Ascending aorta (tissue), 2 donors: Measurements from ENCODE around the gene EVI5L. TPM values are rescaled to one million over a fixed set of nuclear protein-coding genes. Genes with fewer than 3 reads are reported as not detected.

Experiments used
- DNase-seq, 2 donors: peaks; one replicate each; pipeline ENCODE4 v3.0.0-alpha.2; 2019; ENCODE audit warnings: low spot score in 2 of 2
- H3K27ac ChIP-seq, 2 donors: fragments of 200-600 bp; sonication (generic); one replicate each; pipeline ENCODE4 v1.5.1; 2016 to 2017; ENCODE audit warnings: mild to moderate bottlenecking in 1 of 2
- H3K27me3 ChIP-seq: fragments of 200-600 bp; sonication (generic); one replicate; pipeline ENCODE4 v1.5.1; 2017
- H3K36me3 ChIP-seq, 2 donors: fragments of 200-600 bp; sonication (generic); one replicate each; pipeline ENCODE4 v1.5.1; 2016
- H3K4me1 ChIP-seq, 2 donors: fragments of 200-600 bp; sonication (generic); one replicate each; pipeline ENCODE4 v1.5.1; 2016 to 2017; ENCODE audit warnings: mild to moderate bottlenecking in 1 of 2
- H3K4me3 ChIP-seq, 2 donors: fragments of 200-600 bp; sonication (generic); one replicate each; pipeline ENCODE4 v1.5.1; 2016 to 2017; ENCODE audit warnings: mild to moderate bottlenecking in 1 of 2
- H3K9me3 ChIP-seq, 2 donors: fragments of 200-600 bp; sonication (generic); one replicate each; pipeline ENCODE4 v1.5.1; 2016
- CTCF ChIP-seq, 3 experiments: fragments of 200-600 bp in 2 of 3; fragments of 450-650 bp in 1 of 3; sonication (generic) in 2 of 3; IDR thresholded peaks; one replicate each; pipeline ENCODE4 v1.5.1; 2016 to 2019; ENCODE audit warnings: antibody characterized with exemption in 3 of 3, mild to moderate bottlenecking in 1 of 3, moderate library complexity in 1 of 3
- intact Hi-C: fragments of 100-400 bp; cut with DNase I; formaldehyde crosslinking; loops from one replicate; pipeline ENCODE4 v1.15.1; 2023
- total RNA-seq: library from RNA; depleted of rRNA; stranded (reverse); fragments of >200 nt; gene quantifications from one replicate; pipeline ENCODE4 v1.1.0, GENCODE V29; 2016

Gene EVI5L
- total RNA-seq, 1 donor from 2014 or later, result 27.7 TPM

- intact Hi-C loops, result no loop called here
- H3K27me3 ChIP-seq, result no peaks in the 10 kb centered on the region
- TF ChIP-seq CTCF (IDR thresholded peaks at IDR 0.05), result no peak
- H3K27ac ChIP-seq, result no peak overlapping the region
- H3K36me3 ChIP-seq, result peaks cover 0 to 2% of the 10 kb centered on the region in 2 donors
- H3K4me3 ChIP-seq, result no peak overlapping the region
- H3K4me1 ChIP-seq, result no peaks in the 10 kb centered on the region
- DNase-seq, result no peak
- no peaks in the 10 kb centered on the region for H3K9me3 ChIP-seq
Measured at GRCh38 chr19:7845390-7846154, 15.6 kb downstream of the EVI5L start.

- no peak for DNase-seq
- Histone ChIP-seq H3K27ac (no peak overlapping the region), H3K9me3 (no peaks in the 10 kb centered on the region), H3K27me3 (no peaks in the 10 kb centered on the region), H3K4me1 (no peaks in the 10 kb centered on the region), H3K4me3 (no peak overlapping the region), H3K36me3 (peaks cover 0 to 2% of the 10 kb centered on the region in 2 donors)
- TF ChIP-seq CTCF (IDR thresholded peaks at IDR 0.05), result no peak
- intact Hi-C loops, result no loop called here
Measured at GRCh38 chr19:7846155-7846646, 16.2 kb downstream of the EVI5L start.

- no peak overlapping the region for H3K4me3 ChIP-seq
- H3K9me3 ChIP-seq, result no peaks in the 10 kb centered on the region
- H3K27me3 ChIP-seq, result no peaks in the 10 kb centered on the region
- peaks cover 0 to 2% of the 10 kb centered on the region in 2 donors for H3K36me3 ChIP-seq
- H3K4me1 ChIP-seq, result no peaks in the 10 kb centered on the region
- intact Hi-C loops, result no loop called here
- no peak for TF ChIP-seq CTCF (IDR thresholded peaks at IDR 0.05)
- no peak for DNase-seq
- H3K27ac ChIP-seq, result no peak overlapping the region
Measured at GRCh38 chr19:7847664-7848063, 17.6 kb downstream of the EVI5L start.

- no peak for TF ChIP-seq CTCF (IDR thresholded peaks at IDR 0.05)
- intact Hi-C loops, result no loop called here
- no peaks in the 10 kb centered on the region for H3K27me3 ChIP-seq
- no peak overlapping the region for H3K27ac ChIP-seq
- H3K4me1 ChIP-seq, result no peaks in the 10 kb centered on the region
- H3K36me3 ChIP-seq, result peaks cover 0 to 2% of the 10 kb centered on the region in 2 donors
- H3K4me3 ChIP-seq, result no peak overlapping the region
- DNase-seq, result no peak
- H3K9me3 ChIP-seq, result no peaks in the 10 kb centered on the region
Measured at GRCh38 chr19:7848779-7849457, 18.9 kb downstream of the EVI5L start.

- intact Hi-C loops, result no loop called here
- no peak overlapping the region for H3K4me3 ChIP-seq
- no peak for DNase-seq
- peaks cover 0 to 2% of the 10 kb centered on the region in 2 donors for H3K36me3 ChIP-seq
- no peaks in the 10 kb centered on the region for H3K27me3 ChIP-seq
- TF ChIP-seq CTCF (IDR thresholded peaks at IDR 0.05), result no peak
- H3K27ac ChIP-seq, result no peak overlapping the region
- no peaks in the 10 kb centered on the region for H3K9me3 ChIP-seq
- H3K4me1 ChIP-seq, result no peaks in the 10 kb centered on the region
Measured at GRCh38 chr19:7849631-7849999, 19.6 kb downstream of the EVI5L start.
